ENCODE results near the gene DOC2A. TPM values are rescaled to one million over a fixed set of nuclear protein-coding genes. Genes with fewer than 3 reads are reported as not detected.

Gene DOC2A
- total and polyA plus RNA-seq, 2 experiments from 2014 or later, result 9.8 to 10.0 TPM

DNA sequence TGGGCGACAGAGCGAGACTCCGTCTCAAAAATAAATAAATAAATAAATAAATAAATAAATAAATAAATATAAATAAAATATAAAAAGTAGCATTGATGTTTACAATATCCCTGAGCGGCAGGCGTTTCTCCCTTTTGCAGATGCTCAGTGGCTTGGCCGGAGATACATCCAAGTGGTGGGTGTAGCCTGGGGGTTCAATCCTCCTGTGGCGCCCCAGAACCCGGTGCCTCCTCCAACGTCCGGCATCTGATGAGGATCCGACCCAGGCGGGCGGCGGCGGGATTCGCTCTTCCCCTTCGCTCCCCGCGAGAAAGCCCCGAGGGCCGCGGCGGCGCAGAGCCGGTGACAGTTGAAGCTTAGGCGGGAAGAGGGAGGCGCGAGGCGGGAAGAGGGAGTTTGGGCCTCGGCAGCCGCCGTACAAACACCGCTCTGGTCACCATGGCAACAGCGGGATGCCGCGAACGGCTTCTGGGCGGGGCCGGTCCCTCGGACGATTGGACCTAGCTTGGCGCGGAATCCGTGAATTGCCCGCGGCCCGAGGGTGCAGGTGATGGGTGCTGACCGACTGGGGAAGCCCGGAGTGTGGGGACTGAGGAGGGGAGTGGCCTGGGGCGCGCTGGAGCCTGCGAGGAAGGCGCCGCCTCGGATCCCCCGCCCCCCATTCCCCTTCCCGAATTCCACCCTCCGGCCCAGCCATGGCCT, 42.0 kb upstream of the DOC2A start:
- ATAC-seq, result peak; percentile 76
- no peaks in the 10 kb centered on the region for H4K20me1 ChIP-seq (replicated peaks; ENCODE audit: insufficient read depth)
- no peaks in the 10 kb centered on the region for H3K9me2 ChIP-seq (ENCODE audit: insufficient read depth)
- Mint-ChIP-seq H3K27me3 (ENCODE audit: insufficient read depth, low read depth, poor library complexity) (peaks cover 17% of the 10 kb centered on the region), H3K4me1 (peaks cover 14% of the 10 kb centered on the region), H3K9me3 (no peaks in the 10 kb centered on the region), H3K4me3 (peak overlapping the region; percentile 81), H3K36me3 (ENCODE audit: low read depth) (no peaks in the 10 kb centered on the region), H3K27ac (no peak overlapping the region)
- 0 out of 2 replicates have a peak, but pooled peaks cover 6% of the 10 kb centered on the region for H3K27me3 ChIP-seq (ENCODE audit: insufficient read depth)
- no peaks in the 10 kb centered on the region for H3K79me2 ChIP-seq (replicated peaks; ENCODE audit: insufficient read depth)
- H3F3A ChIP-seq (replicated peaks; ENCODE audit: low read depth), result peaks cover 8% of the 10 kb centered on the region
- H3K4me2 ChIP-seq, result peak overlapping the region; percentile 97
- H3K4me1 ChIP-seq (ENCODE audit: insufficient read depth), result peaks cover 6% of the 10 kb centered on the region; the same call in 1 of the 2 replicates
- peak overlapping the region; percentile 88 for H3K4me3 ChIP-seq
- TF ChIP-seq EZH2phosphoT487 (IDR thresholded peaks at IDR 0.05; ENCODE audit: unreplicated experiment) (no peak), ZNF114 (CRISPR knock-in tag; IDR thresholded peaks at IDR 0.05) (no peak), NANOG (IDR thresholded peaks at IDR 0.05; ENCODE audit: borderline replicate concordance) (no peak), JUNB (IDR thresholded peaks at IDR 0.05; ENCODE audit: unreplicated experiment) (no peak), ETS1 (IDR thresholded peaks at IDR 0.05) (peak; percentile 56), REST (IDR thresholded peaks at IDR 0.05; ENCODE audit: unreplicated experiment) (no peak), CREB1 (CRISPR knock-in tag; IDR thresholded peaks at IDR 0.05; ENCODE audit: low read depth) (peak; percentile 58; the same call in 1 of the 2 replicates)
- peak overlapping the region; percentile 95 for H2AFZ ChIP-seq
- H3K36me3 ChIP-seq (ENCODE audit: insufficient read depth), result no peaks in the 10 kb centered on the region
- H3K27ac ChIP-seq (ENCODE audit: low read depth), result no peak overlapping the region
- peak; percentile 95 for DNase-seq (ENCODE audit: low spot score)

- no peaks in the 10 kb centered on the region for H3K9me2 ChIP-seq (ENCODE audit: insufficient read depth)
- no peaks in the 10 kb centered on the region for H3K36me3 ChIP-seq (ENCODE audit: insufficient read depth)
- H3F3A ChIP-seq (replicated peaks; ENCODE audit: low read depth), result peaks cover 8% of the 10 kb centered on the region
- no peak overlapping the region for H3K4me2 ChIP-seq
- no peak overlapping the region for H3K4me3 ChIP-seq
- Mint-ChIP-seq H3K36me3 (ENCODE audit: low read depth) (no peaks in the 10 kb centered on the region), H3K9me3 (no peaks in the 10 kb centered on the region), H3K27ac (no peak overlapping the region), H3K4me1 (peaks cover 14% of the 10 kb centered on the region), H3K4me3 (peak overlapping the region; percentile 54; the same call in 2 of the 3 replicates), H3K27me3 (ENCODE audit: insufficient read depth, low read depth, poor library complexity) (peaks cover 19% of the 10 kb centered on the region)
- ATAC-seq (no peak), DNase-seq (ENCODE audit: low spot score) (no peak)
- no peak overlapping the region for H3K27ac ChIP-seq (ENCODE audit: low read depth)
- H3K27me3 ChIP-seq (ENCODE audit: insufficient read depth), result 0 out of 2 replicates have a peak, but pooled peaks cover 6% of the 10 kb centered on the region
- H3K4me1 ChIP-seq (ENCODE audit: insufficient read depth), result peaks cover 6% of the 10 kb centered on the region; the same call in 1 of the 2 replicates
- H4K20me1 ChIP-seq (replicated peaks; ENCODE audit: insufficient read depth), result no peaks in the 10 kb centered on the region
- no peaks in the 10 kb centered on the region for H3K79me2 ChIP-seq (replicated peaks; ENCODE audit: insufficient read depth)
- H2AFZ ChIP-seq, result no peak overlapping the region
- no peak for TF ChIP-seq JUNB (IDR thresholded peaks at IDR 0.05; ENCODE audit: unreplicated experiment)
- TF ChIP-seq POLR2AphosphoS5 (IDR thresholded peaks at IDR 0.05; ENCODE audit: low read depth), result no peak
- TF ChIP-seq, protein P1, sequence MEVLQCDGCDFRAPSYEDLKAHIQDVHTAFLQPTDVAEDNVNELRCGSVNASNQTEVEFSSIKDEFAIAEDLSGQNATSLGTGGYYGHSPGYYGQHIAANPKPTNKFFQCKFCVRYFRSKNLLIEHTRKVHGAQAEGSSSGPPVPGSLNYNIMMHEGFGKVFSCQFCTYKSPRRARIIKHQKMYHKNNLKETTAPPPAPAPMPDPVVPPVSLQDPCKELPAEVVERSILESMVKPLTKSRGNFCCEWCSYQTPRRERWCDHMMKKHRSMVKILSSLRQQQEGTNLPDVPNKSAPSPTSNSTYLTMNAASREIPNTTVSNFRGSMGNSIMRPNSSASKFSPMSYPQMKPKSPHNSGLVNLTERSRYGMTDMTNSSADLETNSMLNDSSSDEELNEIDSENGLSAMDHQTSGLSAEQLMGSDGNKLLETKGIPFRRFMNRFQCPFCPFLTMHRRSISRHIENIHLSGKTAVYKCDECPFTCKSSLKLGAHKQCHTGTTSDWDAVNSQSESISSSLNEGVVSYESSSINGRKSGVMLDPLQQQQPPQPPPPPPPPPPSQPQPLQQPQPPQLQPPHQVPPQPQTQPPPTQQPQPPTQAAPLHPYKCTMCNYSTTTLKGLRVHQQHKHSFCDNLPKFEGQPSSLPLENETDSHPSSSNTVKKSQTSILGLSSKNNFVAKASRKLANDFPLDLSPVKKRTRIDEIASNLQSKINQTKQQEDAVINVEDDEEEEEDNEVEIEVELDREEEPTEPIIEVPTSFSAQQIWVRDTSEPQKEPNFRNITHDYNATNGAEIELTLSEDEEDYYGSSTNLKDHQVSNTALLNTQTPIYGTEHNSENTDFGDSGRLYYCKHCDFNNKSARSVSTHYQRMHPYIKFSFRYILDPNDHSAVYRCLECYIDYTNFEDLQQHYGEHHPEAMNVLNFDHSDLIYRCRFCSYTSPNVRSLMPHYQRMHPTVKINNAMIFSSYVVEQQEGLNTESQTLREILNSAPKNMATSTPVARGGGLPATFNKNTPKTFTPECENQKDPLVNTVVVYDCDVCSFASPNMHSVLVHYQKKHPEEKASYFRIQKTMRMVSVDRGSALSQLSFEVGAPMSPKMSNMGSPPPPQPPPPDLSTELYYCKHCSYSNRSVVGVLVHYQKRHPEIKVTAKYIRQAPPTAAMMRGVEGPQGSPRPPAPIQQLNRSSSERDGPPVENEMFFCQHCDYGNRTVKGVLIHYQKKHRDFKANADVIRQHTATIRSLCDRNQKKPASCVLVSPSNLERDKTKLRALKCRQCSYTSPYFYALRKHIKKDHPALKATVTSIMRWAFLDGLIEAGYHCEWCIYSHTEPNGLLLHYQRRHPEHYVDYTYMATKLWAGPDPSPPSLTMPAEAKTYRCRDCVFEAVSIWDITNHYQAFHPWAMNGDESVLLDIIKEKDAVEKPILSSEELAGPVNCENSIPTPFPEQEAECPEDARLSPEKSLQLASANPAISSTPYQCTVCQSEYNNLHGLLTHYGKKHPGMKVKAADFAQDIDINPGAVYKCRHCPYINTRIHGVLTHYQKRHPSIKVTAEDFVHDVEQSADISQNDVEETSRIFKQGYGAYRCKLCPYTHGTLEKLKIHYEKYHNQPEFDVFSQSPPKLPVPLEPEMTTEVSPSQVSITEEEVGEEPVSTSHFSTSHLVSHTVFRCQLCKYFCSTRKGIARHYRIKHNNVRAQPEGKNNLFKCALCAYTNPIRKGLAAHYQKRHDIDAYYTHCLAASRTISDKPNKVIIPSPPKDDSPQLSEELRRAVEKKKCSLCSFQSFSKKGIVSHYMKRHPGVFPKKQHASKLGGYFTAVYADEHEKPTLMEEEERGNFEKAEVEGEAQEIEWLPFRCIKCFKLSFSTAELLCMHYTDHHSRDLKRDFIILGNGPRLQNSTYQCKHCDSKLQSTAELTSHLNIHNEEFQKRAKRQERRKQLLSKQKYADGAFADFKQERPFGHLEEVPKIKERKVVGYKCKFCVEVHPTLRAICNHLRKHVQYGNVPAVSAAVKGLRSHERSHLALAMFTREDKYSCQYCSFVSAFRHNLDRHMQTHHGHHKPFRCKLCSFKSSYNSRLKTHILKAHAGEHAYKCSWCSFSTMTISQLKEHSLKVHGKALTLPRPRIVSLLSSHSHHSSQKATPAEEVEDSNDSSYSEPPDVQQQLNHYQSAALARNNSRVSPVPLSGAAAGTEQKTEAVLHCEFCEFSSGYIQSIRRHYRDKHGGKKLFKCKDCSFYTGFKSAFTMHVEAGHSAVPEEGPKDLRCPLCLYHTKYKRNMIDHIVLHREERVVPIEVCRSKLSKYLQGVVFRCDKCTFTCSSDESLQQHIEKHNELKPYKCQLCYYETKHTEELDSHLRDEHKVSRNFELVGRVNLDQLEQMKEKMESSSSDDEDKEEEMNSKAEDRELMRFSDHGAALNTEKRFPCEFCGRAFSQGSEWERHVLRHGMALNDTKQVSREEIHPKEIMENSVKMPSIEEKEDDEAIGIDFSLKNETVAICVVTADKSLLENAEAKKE (CRISPR knock-in tag; IDR thresholded peaks at IDR 0.05), result no peak
- TF ChIP-seq ETS1 (IDR thresholded peaks at IDR 0.05), result no peak
Observed at GRCh38 chr16:30051518-30051917, 40.7 kb upstream of the DOC2A start.

Measured in GM23338 (cell line).